T-helper 1 cell (primary cell): ENCODE data around the gene B4GALNT2.
A peak's percentile ranks its signal among the peaks of the same experiment; 100 is the strongest.

ENCODE experiments used
- DNase-seq, 5 donors: peaks; one replicate each; pipeline ENCODE4 v3.0.0-alpha.2; 2012 to 2020

Gene B4GALNT2

GRCh38 chr17:49214676-49215360 lies 82.2 kb downstream of the B4GALNT2 start:
- DNase-seq: no peak

DNA sequence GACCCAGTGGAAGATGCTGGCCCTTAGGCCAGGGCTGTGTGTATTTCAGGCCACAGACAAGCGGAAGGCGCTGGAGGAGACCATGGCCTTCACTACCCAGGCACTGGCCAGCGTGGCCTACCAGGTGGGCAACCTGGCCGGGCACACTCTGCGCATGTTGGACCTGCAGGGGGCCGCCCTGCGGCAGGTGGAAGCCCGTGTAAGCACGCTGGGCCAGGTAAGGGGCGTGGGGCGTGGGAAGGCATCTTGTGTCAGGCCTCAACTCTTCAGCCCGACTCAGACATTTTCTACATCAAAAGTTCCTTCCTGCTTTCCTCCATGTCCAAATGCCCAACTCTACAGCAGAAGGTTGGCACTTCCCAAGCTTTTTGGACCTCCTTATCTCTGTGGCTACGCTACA lies 83.9 kb downstream of the B4GALNT2 start:
- no peak for DNase-seq

DNA sequence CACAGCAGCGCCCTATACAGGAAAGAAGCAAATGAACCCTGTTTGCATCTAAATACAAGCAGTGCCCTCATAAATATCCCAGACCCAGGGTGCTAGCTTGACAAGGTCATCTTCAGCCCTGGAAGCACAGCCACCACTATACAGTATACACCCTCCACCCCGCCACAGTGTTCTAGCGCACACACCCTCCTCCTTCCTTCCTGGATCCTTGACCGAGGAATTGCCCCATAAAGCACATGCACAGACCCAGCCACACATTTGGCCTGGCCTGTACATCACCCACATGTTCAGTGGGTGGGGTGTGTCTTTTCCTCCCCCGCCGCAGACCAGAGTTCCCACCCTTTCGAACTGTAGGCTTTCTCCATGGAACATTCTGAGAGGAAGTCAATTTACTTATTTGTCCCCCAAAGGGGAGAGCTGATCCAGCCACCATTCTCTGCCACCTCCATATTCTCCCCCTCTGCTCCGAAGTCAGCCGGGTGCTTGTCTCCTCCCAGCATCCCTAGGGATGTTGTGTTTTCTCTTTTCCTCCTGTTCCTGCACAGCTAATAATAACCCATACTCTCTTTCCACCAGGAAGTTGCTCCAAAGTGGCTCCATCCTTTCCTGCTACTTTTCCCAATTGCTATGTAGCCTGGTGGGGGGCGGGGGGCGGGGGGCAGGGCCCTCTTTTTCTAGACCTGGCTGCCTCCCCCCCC lies 84.5 kb downstream of the B4GALNT2 start:
- DNase-seq: no peak

GRCh38 chr17:49217651-49218413 lies 85.3 kb downstream of the B4GALNT2 start:
- DNase-seq: peak; percentile 31 to 77 (median 57)

- peak in 2 of 5 donors; percentile 18 to 30 for DNase-seq
Observed at GRCh38 chr17:49218941-49219913, 86.7 kb downstream of the B4GALNT2 start.

DNA sequence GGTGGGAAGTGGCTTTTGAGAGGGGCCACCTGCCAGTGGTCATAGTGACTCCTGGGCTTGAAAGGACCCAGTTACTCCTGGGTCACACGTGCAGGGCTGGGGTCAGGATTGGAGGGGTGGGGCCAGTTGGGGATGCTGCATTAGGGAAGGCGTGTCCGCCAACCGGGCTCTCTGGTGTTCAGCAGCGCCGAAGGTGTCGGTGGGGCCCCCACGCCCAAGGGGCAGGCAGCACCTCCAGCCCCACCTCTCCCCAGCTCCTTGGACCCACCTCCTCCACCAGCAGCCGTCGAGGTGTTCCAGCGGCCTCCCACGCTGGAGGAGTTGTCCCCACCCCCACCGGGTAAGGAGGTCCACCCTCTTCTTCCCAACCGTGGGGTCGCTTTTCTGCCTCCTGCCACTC lies 87.4 kb downstream of the B4GALNT2 start:
- no peak for DNase-seq

- no peak for DNase-seq
Observed at GRCh38 chr17:49223168-49223516, 90.6 kb downstream of the B4GALNT2 start.

GRCh38 chr17:49223517-49224197 lies 91.1 kb downstream of the B4GALNT2 start:
- peak in 4 of 5 donors; percentile 25 to 57 (median 46) for DNase-seq

GRCh38 chr17:49224198-49224996 lies 91.8 kb downstream of the B4GALNT2 start:
- DNase-seq: peak in 4 of 5 donors; percentile 30 to 68 (median 41)

- DNase-seq: no peak
Observed at GRCh38 chr17:49224997-49225337, 92.4 kb downstream of the B4GALNT2 start.

- no peak for DNase-seq
Observed at GRCh38 chr17:49225554-49226236, 93.1 kb downstream of the B4GALNT2 start.
